Neural progenitor cell (in vitro differentiated cells): Measurements from ENCODE around the gene GSX2. TPM values are rescaled to one million over a fixed set of nuclear protein-coding genes. Genes with fewer than 3 reads are reported as not detected.
"Not testable (repeated sequence)": the region's sequence is repeated elsewhere in the genome, so short reads cannot be mapped to it uniquely, and the experiment has no call there.

ENCODE experiments used
- DNase-seq: peaks from one replicate; pipeline ENCODE4 v3.0.0-alpha.2; 2016; ENCODE audit warnings: low spot score
- H2AFZ ChIP-seq: fragments of 200-600 bp; sonication (generic); replicated peaks from 2 replicates; pipeline ENCODE4 v1.6.1; 2016; ENCODE audit warnings: antibody characterized with exemption
- H3F3A ChIP-seq: fragments of 200-600 bp; sonication (generic); 2 replicates; pipeline ENCODE4 v1.6.1; 2016; ENCODE audit warnings: antibody characterized with exemption, low read depth
- H3K27ac ChIP-seq: fragments of 200-600 bp; sonication (generic); 2 replicates; pipeline ENCODE4 v1.5.1; 2016; ENCODE audit warnings: mild to moderate bottlenecking
- H3K27me3 ChIP-seq: fragments of 200-600 bp; sonication (generic); 2 replicates; pipeline ENCODE4 v1.6.1; 2016; ENCODE audit warnings: mild to moderate bottlenecking, moderate library complexity
- H3K36me3 ChIP-seq: fragments of 200-600 bp; sonication (generic); 2 replicates; pipeline ENCODE4 v1.5.1; 2016
- H3K4me1 ChIP-seq: fragments of 200-600 bp; sonication (generic); 2 replicates; pipeline ENCODE4 v1.6.1; 2016; ENCODE audit warnings: mixed run types
- H3K4me2 ChIP-seq: fragments of 200-600 bp; sonication (generic); 2 replicates; pipeline ENCODE4 v1.6.1; 2016
- H3K4me3 ChIP-seq: fragments of 200-600 bp; sonication (generic); 2 replicates; pipeline ENCODE4 v1.5.1; 2016
- H3K79me2 ChIP-seq: fragments of 200-600 bp; sonication (generic); 2 replicates; pipeline ENCODE4 v1.6.1; 2016; ENCODE audit warnings: low read depth
- H3K9ac ChIP-seq: fragments of 200-600 bp; sonication (generic); 2 replicates; pipeline ENCODE4 v1.6.1; 2016
- H3K9me3 ChIP-seq: fragments of 200-600 bp; sonication (generic); 2 replicates; pipeline ENCODE4 v1.5.1; 2016; ENCODE audit warnings: low read depth
- H4K20me1 ChIP-seq: fragments of 200-600 bp; sonication (generic); 2 replicates; pipeline ENCODE4 v1.6.1; 2016; ENCODE audit warnings: low read depth
- H3K27ac Mint-ChIP-seq: 3 replicates; pipeline ENCODE4 v1.8.0; 2021; ENCODE audit warnings: mixed read lengths
- H3K27me3 Mint-ChIP-seq: 2 replicates; pipeline ENCODE4 v1.8.0; 2022; ENCODE audit warnings: low read depth, mild to moderate bottlenecking, inconsistent platforms, moderate library complexity, mixed read lengths; ENCODE audit not compliant: insufficient read depth
- H3K36me3 Mint-ChIP-seq: 3 replicates; pipeline ENCODE4 v1.8.0; 2021; ENCODE audit warnings: mixed read lengths
- H3K4me1 Mint-ChIP-seq: 3 replicates; pipeline ENCODE4 v1.8.0; 2021; ENCODE audit warnings: mixed read lengths
- H3K4me3 Mint-ChIP-seq: 3 replicates; pipeline ENCODE4 v1.8.0; 2021; ENCODE audit warnings: mild to moderate bottlenecking, moderate library complexity, mixed read lengths
- H3K9me3 Mint-ChIP-seq: 3 replicates; pipeline ENCODE4 v1.8.0; 2020; ENCODE audit warnings: mixed read lengths
- EZH2 ChIP-seq: fragments of 200-600 bp; sonication (generic); IDR thresholded peaks from 2 replicates; pipeline ENCODE4 v1.6.1; 2017; ENCODE audit warnings: antibody characterized with exemption, mild to moderate bottlenecking, moderate library complexity
- EZH2phosphoT487 ChIP-seq: fragments of 200-600 bp; sonication (generic); IDR thresholded peaks from 2 replicates; pipeline ENCODE4 v1.6.1; 2017; ENCODE audit warnings: antibody characterized with exemption
- total RNA-seq: library from RNA; depleted of rRNA; stranded (reverse); fragments of >200 nt; gene quantifications from 2 replicates; pipeline ENCODE4 v1.2.3, GENCODE V29; 2015; ENCODE audit warnings: low replicate concordance
- TF ChIP-seq, protein P1 (sequence below): fragments of 200-600 bp; sonication (generic); IDR thresholded peaks from 2 replicates; pipeline ENCODE4 v1.5.1; 2017; ENCODE audit warnings: antibody characterized with exemption, mild to moderate bottlenecking

The GSX2 gene
- total RNA-seq, 1 donor from 2014 or later = not detected

DNA sequence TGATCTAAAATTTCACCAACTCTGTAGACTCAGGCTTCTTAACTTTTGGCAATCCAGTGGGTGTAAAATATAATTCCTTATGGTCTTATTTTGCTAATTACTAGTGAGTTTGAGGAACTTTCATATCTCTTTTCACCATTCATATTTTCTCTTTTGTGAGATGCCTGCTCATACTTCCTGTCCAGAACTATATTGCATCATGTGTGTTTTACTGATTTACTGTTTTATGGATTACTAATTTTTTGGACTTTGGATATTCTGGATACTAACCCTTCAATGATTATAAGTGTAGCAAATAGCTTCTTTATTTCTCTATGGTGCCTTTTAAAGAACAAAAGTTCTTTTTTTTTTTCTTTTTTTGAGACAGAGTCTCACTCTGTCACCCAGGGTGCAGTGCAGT is 20.6 kb downstream of the GSX2 start:
- H3K36me3 Mint-ChIP-seq = no peaks in the 10 kb centered on the region
- H3K4me1 Mint-ChIP-seq = no peaks in the 10 kb centered on the region
- no peak overlapping the region for H3K4me3 ChIP-seq
- H3K27ac ChIP-seq = no peak overlapping the region
- no peaks in the 10 kb centered on the region for H3K36me3 ChIP-seq
- H3K9me3 ChIP-seq = no peaks in the 10 kb centered on the region
- H3K4me2 ChIP-seq = no peak overlapping the region
- H2AFZ ChIP-seq = no peak overlapping the region
- TF ChIP-seq EZH2phosphoT487 = no peak
- no peak for TF ChIP-seq EZH2
- TF ChIP-seq, protein P1, sequence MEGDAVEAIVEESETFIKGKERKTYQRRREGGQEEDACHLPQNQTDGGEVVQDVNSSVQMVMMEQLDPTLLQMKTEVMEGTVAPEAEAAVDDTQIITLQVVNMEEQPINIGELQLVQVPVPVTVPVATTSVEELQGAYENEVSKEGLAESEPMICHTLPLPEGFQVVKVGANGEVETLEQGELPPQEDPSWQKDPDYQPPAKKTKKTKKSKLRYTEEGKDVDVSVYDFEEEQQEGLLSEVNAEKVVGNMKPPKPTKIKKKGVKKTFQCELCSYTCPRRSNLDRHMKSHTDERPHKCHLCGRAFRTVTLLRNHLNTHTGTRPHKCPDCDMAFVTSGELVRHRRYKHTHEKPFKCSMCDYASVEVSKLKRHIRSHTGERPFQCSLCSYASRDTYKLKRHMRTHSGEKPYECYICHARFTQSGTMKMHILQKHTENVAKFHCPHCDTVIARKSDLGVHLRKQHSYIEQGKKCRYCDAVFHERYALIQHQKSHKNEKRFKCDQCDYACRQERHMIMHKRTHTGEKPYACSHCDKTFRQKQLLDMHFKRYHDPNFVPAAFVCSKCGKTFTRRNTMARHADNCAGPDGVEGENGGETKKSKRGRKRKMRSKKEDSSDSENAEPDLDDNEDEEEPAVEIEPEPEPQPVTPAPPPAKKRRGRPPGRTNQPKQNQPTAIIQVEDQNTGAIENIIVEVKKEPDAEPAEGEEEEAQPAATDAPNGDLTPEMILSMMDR = no peak
- H3K27me3 Mint-ChIP-seq = no peaks in the 10 kb centered on the region
- H3K27ac Mint-ChIP-seq = no peak overlapping the region
- no peaks in the 10 kb centered on the region for H4K20me1 ChIP-seq
- no peak overlapping the region for H3K4me3 Mint-ChIP-seq
- H3K9ac ChIP-seq = no peak overlapping the region
- H3K4me1 ChIP-seq = no peaks in the 10 kb centered on the region
- H3K79me2 ChIP-seq = no peaks in the 10 kb centered on the region
- H3K9me3 Mint-ChIP-seq = no peaks in the 10 kb centered on the region
- no peaks in the 10 kb centered on the region for H3K27me3 ChIP-seq
- no peak for DNase-seq
- no peaks in the 10 kb centered on the region for H3F3A ChIP-seq

DNA sequence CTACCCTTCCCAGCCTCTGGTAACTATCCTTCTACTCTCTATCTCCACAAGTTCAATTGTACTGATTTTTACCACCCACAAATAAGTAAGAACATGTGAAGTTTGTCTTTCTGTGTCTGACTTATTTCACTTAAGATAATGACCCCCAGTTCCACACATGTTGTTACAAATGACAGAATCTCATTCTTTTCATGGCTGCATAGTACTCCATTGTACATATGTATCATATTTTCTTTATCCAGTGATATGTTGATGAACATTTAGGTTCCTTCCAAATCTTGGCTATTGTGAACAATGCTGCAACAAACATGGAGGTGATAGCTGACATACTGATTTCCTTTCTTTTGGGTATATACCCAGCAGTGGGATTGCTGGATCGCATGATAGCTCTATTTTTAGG is 27.7 kb downstream of the GSX2 start:
- Histone ChIP-seq H4K20me1 (no peaks in the 10 kb centered on the region), H3K4me2 (no peak overlapping the region), H3K4me3 (no peak overlapping the region), H2AFZ (no peak overlapping the region), H3K79me2 (no peaks in the 10 kb centered on the region), H3K9ac (no peak overlapping the region), H3K27ac (no peak overlapping the region), H3F3A (no peaks in the 10 kb centered on the region), H3K27me3 (no peaks in the 10 kb centered on the region), H3K4me1 (no peaks in the 10 kb centered on the region), H3K36me3 (no peaks in the 10 kb centered on the region), H3K9me3 (no peaks in the 10 kb centered on the region)
- DNase-seq = no peak
- TF ChIP-seq EZH2phosphoT487 (no peak), EZH2 (no peak)
- TF ChIP-seq, protein P1 = no peak
- Mint-ChIP-seq H3K27ac (no peak overlapping the region), H3K36me3 (peaks cover 2% of the 10 kb centered on the region), H3K4me1 (no peaks in the 10 kb centered on the region), H3K9me3 (peaks cover 20% of the 10 kb centered on the region), H3K27me3 (peaks cover 7% of the 10 kb centered on the region), H3K4me3 (no peak overlapping the region)

DNA sequence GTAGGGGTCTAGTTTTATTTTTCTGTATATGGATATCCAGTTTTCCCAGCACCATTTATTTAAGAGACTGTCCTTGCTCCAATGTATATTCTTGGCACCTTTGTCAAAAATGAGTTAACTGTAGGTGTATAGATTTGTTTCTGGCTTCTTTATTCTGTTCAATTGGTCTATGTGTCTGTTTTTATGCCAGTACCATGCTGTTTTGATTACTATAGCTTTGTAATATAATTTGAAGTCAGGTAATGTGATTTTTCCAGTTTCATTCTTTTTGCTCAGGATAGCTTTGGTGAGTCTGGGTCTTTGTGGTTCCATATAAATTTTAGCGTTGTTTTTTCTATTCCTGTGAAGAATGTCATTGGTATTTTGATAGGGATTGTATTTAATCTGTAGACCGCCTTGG is 28.7 kb downstream of the GSX2 start:
- not testable (repeated sequence) for H3K36me3 ChIP-seq, H3K4me1 Mint-ChIP-seq, H3K4me3 ChIP-seq, H3K4me3 Mint-ChIP-seq, H2AFZ ChIP-seq, DNase-seq, H3K27me3 ChIP-seq, H3K36me3 Mint-ChIP-seq, H4K20me1 ChIP-seq, H3K9ac ChIP-seq, H3K27me3 Mint-ChIP-seq, H3K4me1 ChIP-seq, H3K79me2 ChIP-seq, H3K9me3 ChIP-seq, H3K4me2 ChIP-seq, H3K27ac ChIP-seq, H3F3A ChIP-seq, H3K27ac Mint-ChIP-seq
- peaks cover 20% of the 10 kb centered on the region for H3K9me3 Mint-ChIP-seq

DNA sequence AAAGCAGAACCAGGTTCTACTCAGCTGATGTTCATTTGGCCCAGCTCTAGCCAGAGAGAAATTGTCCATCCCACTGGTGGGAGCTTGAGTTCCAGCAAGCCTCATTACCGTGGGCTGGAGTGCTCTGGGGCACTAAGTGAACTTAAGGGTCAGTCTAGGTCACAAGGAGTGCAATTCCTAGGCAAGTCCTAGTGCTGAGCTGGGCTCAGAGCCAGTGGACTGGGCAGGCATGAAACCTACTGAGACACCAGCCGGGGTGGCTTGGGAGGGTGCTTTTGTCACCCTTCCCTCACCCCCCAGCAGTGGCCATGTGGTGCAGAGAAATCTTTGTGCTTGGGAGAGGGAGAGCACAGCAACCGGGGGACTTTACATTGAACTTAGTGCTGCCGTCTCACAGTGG is 39.4 kb downstream of the GSX2 start:
- H3K9ac ChIP-seq = no peak overlapping the region
- H3K4me1 Mint-ChIP-seq = no peaks in the 10 kb centered on the region
- no peak for DNase-seq
- no peak overlapping the region for H2AFZ ChIP-seq
- H4K20me1 ChIP-seq = no peaks in the 10 kb centered on the region
- H3K9me3 Mint-ChIP-seq = no peaks in the 10 kb centered on the region
- H3K27ac Mint-ChIP-seq = no peak overlapping the region
- no peaks in the 10 kb centered on the region for H3K9me3 ChIP-seq
- H3K36me3 ChIP-seq = no peaks in the 10 kb centered on the region
- H3K27me3 Mint-ChIP-seq = no peaks in the 10 kb centered on the region
- no peak overlapping the region for H3K4me3 ChIP-seq
- no peaks in the 10 kb centered on the region for H3K79me2 ChIP-seq
- TF ChIP-seq, protein P1 = no peak
- TF ChIP-seq EZH2 (no peak), EZH2phosphoT487 (no peak)
- H3K4me3 Mint-ChIP-seq = no peak overlapping the region
- no peak overlapping the region for H3K27ac ChIP-seq
- H3F3A ChIP-seq = no peaks in the 10 kb centered on the region
- H3K4me2 ChIP-seq = no peak overlapping the region
- no peaks in the 10 kb centered on the region for H3K36me3 Mint-ChIP-seq
- H3K4me1 ChIP-seq = no peaks in the 10 kb centered on the region
- no peaks in the 10 kb centered on the region for H3K27me3 ChIP-seq
